IMR-90 (cell line): Measurements from ENCODE around the gene PGA4. TPM values are rescaled to one million over a fixed set of nuclear protein-coding genes. Genes with fewer than 3 reads are reported as not detected.

Source experiments
- ATAC-seq: fragments of 200-7000 bp; cut with Tn5 transposase; 2 replicates; pipeline ENCODE4 v1.9.1; 2020; ENCODE audit warnings: low read depth, mild to moderate bottlenecking, moderate library complexity
- BruUV-seq: library from RNA; stranded (reverse); fragments of 400-500 nt; replicated peaks from 2 replicates; lab custom pipeline; 2021; lab: Mats Ljungman, UMichigan
- CTCF ChIA-PET: fragments of 300-600 bp; formaldehyde crosslinking; extraction: SDS; loops from one replicate; lab custom pipeline; 2021; ENCODE audit warnings: antibody characterized with exemption; lab: Yijun Ruan, JAX
- POLR2A ChIA-PET: fragments of 300-600 bp; sonication (Branson Sonifier 250); formaldehyde crosslinking; loops from one replicate; lab custom pipeline; 2022; ENCODE audit warnings: antibody characterized with exemption; ENCODE audit not compliant: unreplicated experiment; lab: Charles Lee
- DNase-seq: peaks from one replicate; pipeline ENCODE4 v3.0.0; 2013
- H2AFZ ChIP-seq: replicated peaks from 2 replicates; pipeline ENCODE3; 2013; ENCODE audit warnings: low read length, mild to moderate bottlenecking; ENCODE audit not compliant: poor library complexity
- H2AK5ac ChIP-seq: 2 replicates; pipeline ENCODE4 v1.6.1; 2013; ENCODE audit warnings: low read depth, low read length, inconsistent platforms
- H2AK9ac ChIP-seq: replicated peaks from 2 replicates; pipeline ENCODE3; 2013; ENCODE audit warnings: mild to moderate bottlenecking, low read depth, low read length, moderate library complexity; ENCODE audit not compliant: poor library complexity
- H2BK120ac ChIP-seq: 2 replicates; pipeline ENCODE4 v1.6.1; 2013; ENCODE audit warnings: low read depth, low read length, inconsistent platforms
- H2BK15ac ChIP-seq: 3 replicates; pipeline ENCODE4 v1.6.1; 2013; ENCODE audit warnings: low read depth, low read length, inconsistent platforms
- H2BK20ac ChIP-seq: 2 replicates; pipeline ENCODE4 v1.6.1; 2013; ENCODE audit warnings: low read depth, mild to moderate bottlenecking, inconsistent platforms, low read length, moderate library complexity
- H2BK5ac ChIP-seq: 2 replicates; pipeline ENCODE4 v1.6.1; 2013; ENCODE audit warnings: mild to moderate bottlenecking, low read depth, low read length, inconsistent platforms; ENCODE audit not compliant: poor library complexity, severe bottlenecking
- H3K14ac ChIP-seq: replicated peaks from 2 replicates; pipeline ENCODE4 v1.6.1; 2013; ENCODE audit warnings: low read depth, low read length, inconsistent platforms
- H3K18ac ChIP-seq: 2 replicates; pipeline ENCODE4 v1.6.1; 2013; ENCODE audit warnings: low read depth, low read length, control low read depth
- H3K23ac ChIP-seq: 2 replicates; pipeline ENCODE4 v1.6.1; 2013; ENCODE audit warnings: low read depth, low read length, inconsistent platforms
- H3K27ac ChIP-seq: 2 replicates; pipeline ENCODE4 v1.5.1; 2013; ENCODE audit warnings: mild to moderate bottlenecking, control low read depth, low read length; ENCODE audit not compliant: insufficient read depth
- H3K27me3 ChIP-seq: 2 replicates; pipeline ENCODE4 v1.6.1; 2013; ENCODE audit warnings: low read length; ENCODE audit not compliant: control insufficient read depth, insufficient read depth
- H3K36me3 ChIP-seq: 2 replicates; pipeline ENCODE4 v1.6.1; 2013; ENCODE audit warnings: low read length, mixed read lengths; ENCODE audit not compliant: control insufficient read depth, insufficient read depth
- H3K4ac ChIP-seq: 2 replicates; pipeline ENCODE4 v1.6.1; 2013; ENCODE audit warnings: low read depth, low read length, inconsistent platforms
- H3K4me1 ChIP-seq: 2 replicates; pipeline ENCODE4 v1.6.1; 2013; ENCODE audit warnings: low read length, mixed read lengths; ENCODE audit not compliant: control insufficient read depth, insufficient read depth
- H3K4me2 ChIP-seq: 2 replicates; pipeline ENCODE4 v1.6.1; 2013; ENCODE audit warnings: low read depth, mild to moderate bottlenecking, control low read depth, low read length, moderate library complexity
- H3K4me3 ChIP-seq: 2 replicates; pipeline ENCODE4 v1.5.1; 2013; ENCODE audit warnings: low read depth, mild to moderate bottlenecking, control low read depth, low read length, moderate library complexity; ENCODE audit not compliant: insufficient read depth
- H3K56ac ChIP-seq: 2 replicates; pipeline ENCODE4 v1.6.1; 2013; ENCODE audit warnings: low read length, inconsistent platforms; ENCODE audit not compliant: insufficient read depth; ENCODE audit errors: extremely low read depth
- H3K79me1 ChIP-seq, 2 experiments: 2 replicates each; pipeline ENCODE4 v1.6.1; 2013; ENCODE audit warnings: low read length in 2 of 2, inconsistent platforms in 1 of 2, low read depth in 1 of 2
- H3K9ac ChIP-seq: 2 replicates; pipeline ENCODE4 v1.6.1; 2013; ENCODE audit warnings: low read depth, low read length, control low read depth
- H3K9me1 ChIP-seq: 2 replicates; pipeline ENCODE4 v1.6.1; 2013; ENCODE audit warnings: low read length, inconsistent platforms; ENCODE audit not compliant: insufficient read depth
- H3K9me3 ChIP-seq: 2 replicates; pipeline ENCODE4 v1.6.1; 2013; ENCODE audit warnings: low read length; ENCODE audit not compliant: control insufficient read depth, insufficient read depth
- H4K20me1 ChIP-seq: 2 replicates; pipeline ENCODE4 v1.6.1; 2013; ENCODE audit warnings: low read length, inconsistent platforms; ENCODE audit not compliant: insufficient read depth
- H4K5ac ChIP-seq: 2 replicates; pipeline ENCODE4 v1.6.1; 2013; ENCODE audit warnings: mild to moderate bottlenecking, low read depth, low read length, control low read depth
- H4K8ac ChIP-seq, 2 experiments: 2 replicates each; pipeline ENCODE4 v1.6.1; 2013; ENCODE audit warnings: low read depth in 2 of 2, low read length in 2 of 2, control low read depth in 1 of 2, inconsistent platforms in 1 of 2
- H4K91ac ChIP-seq: 2 replicates; pipeline ENCODE4 v1.6.1; 2013; ENCODE audit warnings: low read depth, low read length, inconsistent platforms; ENCODE audit not compliant: insufficient read depth
- BHLHE40 ChIP-seq: fragments of 150-350 bp; IDR thresholded peaks from 2 replicates; pipeline ENCODE4 v1.6.1; 2016; ENCODE audit warnings: mild to moderate bottlenecking, low read depth, low read length
- CEBPB ChIP-seq: IDR thresholded peaks from 2 replicates; pipeline ENCODE4 v1.6.1; 2012; ENCODE audit warnings: low read depth, low read length, improper control_type of control experiment
- CHD1 ChIP-seq: IDR thresholded peaks from 2 replicates; pipeline ENCODE4 v1.6.1; 2012; ENCODE audit warnings: low read depth, low read length, improper control_type of control experiment
- FOS ChIP-seq: fragments of 150-350 bp; IDR thresholded peaks from 2 replicates; pipeline ENCODE4 v1.6.1; 2016; ENCODE audit warnings: low read depth, low read length
- RCOR1 ChIP-seq: IDR thresholded peaks from 2 replicates; pipeline ENCODE4 v1.6.1; 2012; ENCODE audit warnings: mild to moderate bottlenecking, low read length, improper control_type of control experiment; ENCODE audit not compliant: insufficient replicate concordance
- SMC3 ChIP-seq: fragments of 150-350 bp; IDR thresholded peaks from 2 replicates; pipeline ENCODE4 v1.6.1; 2016; ENCODE audit warnings: low read depth, mild to moderate bottlenecking, antibody characterized with exemption, low read length, moderate library complexity
- USF2 ChIP-seq: fragments of 150-350 bp; IDR thresholded peaks from 2 replicates; pipeline ENCODE4 v1.6.1; 2017; ENCODE audit warnings: mild to moderate bottlenecking, antibody characterized with exemption, low read length, low read depth
- WGBS, 2 experiments: methylation state at CpG; one replicate each; pipeline versions ENCODE4 v1.1.5 to v1.1.7; 2013; ENCODE audit warnings: missing lambda C conversion rate in 2 of 2; ENCODE audit not compliant: insufficient read length in 1 of 2; ENCODE audit errors: extremely low coverage in 2 of 2; 5-methylcytosine and 5-hydroxymethylcytosine counted together
- dilution Hi-C: fragments of 300-500 bp; cut with HindIII; formaldehyde crosslinking; loops from one replicate; pipeline ENCODE4 v1.14.3; 2018; ENCODE audit warnings: low sequenced_read_pairs; ENCODE audit not compliant: unreplicated experiment
- in situ Hi-C: fragments of 300-500 bp; cut with MboI; formaldehyde crosslinking; loops from 3 replicates; pipeline ENCODE4 v1.14.3; 2019; ENCODE audit warnings: low sequenced_read_pairs, inconsistent platforms, mixed read lengths
- intact Hi-C: fragments of 100-400 bp; cut with micrococcal nuclease; formaldehyde crosslinking; loops from 2 replicates; pipeline ENCODE4 v1.10.0; 2022
- polyA plus RNA-seq, 3 experiments: library from polyadenylated mRNA; depleted of rRNA; stranded (reverse); fragments of >200 nt; gene quantifications; 2 replicates each; pipeline ENCODE4 v1.2.3, GENCODE V29; 2012; ENCODE audit warnings: low replicate concordance in 1 of 3
- total RNA-seq: library from RNA; depleted of rRNA; stranded (reverse); fragments of >200 nt; gene quantifications from 2 replicates; pipeline ENCODE4 v1.2.3, GENCODE V29; 2012

The PGA4 gene
- total and polyA plus RNA-seq, 2 of the 4 experiments (the other 2 are of a cell fraction): not detected

- Histone ChIP-seq H3K4me1 (no peaks in the 10 kb centered on the region), H2AFZ (no peak overlapping the region), H4K91ac (no peak overlapping the region), H3K79me1 (no peaks in the 10 kb centered on the region), H3K27me3 (peaks cover 25% of the 10 kb centered on the region), H3K4me3 (no peak overlapping the region), H2BK20ac (no peak overlapping the region), H3K18ac (no peak overlapping the region), H4K5ac (no peak overlapping the region), H3K9me3 (peaks cover 9% of the 10 kb centered on the region), H3K23ac (no peak overlapping the region), H3K36me3 (no peaks in the 10 kb centered on the region), H3K14ac (no peak overlapping the region), H3K27ac (no peak overlapping the region), H2AK5ac (no peak overlapping the region), H3K4me2 (no peak overlapping the region), H2BK5ac (no peak overlapping the region), H2BK120ac (no peak overlapping the region), H3K4ac (no peak overlapping the region), H3K9ac (no peak overlapping the region), H4K8ac (no peak overlapping the region), H3K56ac (no peak overlapping the region), H2AK9ac (no peak overlapping the region), H2BK15ac (no peak overlapping the region), H3K9me1 (no peaks in the 10 kb centered on the region), H4K20me1 (no peaks in the 10 kb centered on the region)
- ChIA-PET CTCF (interaction anchor here (0.5 kb wide), 1 partner anchor 195 kb away, joined by 3 read pairs; no protein-coding TSS in a partner anchor), POLR2A (no interaction called here)
- in situ Hi-C loops: loop anchor here (5.0 kb wide), 1 partner anchor 62 kb away; no protein-coding TSS in a partner anchor
- no peak for ATAC-seq
- WGBS, 2 experiments: 30% methylated on average over 2 of the region's 7 CpGs; no CpG with 5 or more reads in 1 of the 2 experiments
- no TSS peak for BruUV-seq
- TF ChIP-seq SMC3 (no peak), CHD1 (no peak), USF2 (no peak), CEBPB (no peak), RCOR1 (no peak), FOS (no peak), BHLHE40 (no peak)
- DNase-seq: no peak
- intact Hi-C loops: no loop called here
- dilution Hi-C loops: no loop called here
Measured at GRCh38 chr11:61194981-61195695, 27.0 kb upstream of the PGA4 start.
